Measurements from ENCODE around the gene ITGB3. TPM values are rescaled to one million over a fixed set of nuclear protein-coding genes. Genes with fewer than 3 reads are reported as not detected.
"Not testable (repeated sequence)": the region's sequence is repeated elsewhere in the genome, so short reads cannot be mapped to it uniquely, and the experiment has no call there.

Gene ITGB3
- total RNA-seq, 1 donor from 2014 or later, result 4.1 TPM

- TF ChIP-seq, protein P1, sequence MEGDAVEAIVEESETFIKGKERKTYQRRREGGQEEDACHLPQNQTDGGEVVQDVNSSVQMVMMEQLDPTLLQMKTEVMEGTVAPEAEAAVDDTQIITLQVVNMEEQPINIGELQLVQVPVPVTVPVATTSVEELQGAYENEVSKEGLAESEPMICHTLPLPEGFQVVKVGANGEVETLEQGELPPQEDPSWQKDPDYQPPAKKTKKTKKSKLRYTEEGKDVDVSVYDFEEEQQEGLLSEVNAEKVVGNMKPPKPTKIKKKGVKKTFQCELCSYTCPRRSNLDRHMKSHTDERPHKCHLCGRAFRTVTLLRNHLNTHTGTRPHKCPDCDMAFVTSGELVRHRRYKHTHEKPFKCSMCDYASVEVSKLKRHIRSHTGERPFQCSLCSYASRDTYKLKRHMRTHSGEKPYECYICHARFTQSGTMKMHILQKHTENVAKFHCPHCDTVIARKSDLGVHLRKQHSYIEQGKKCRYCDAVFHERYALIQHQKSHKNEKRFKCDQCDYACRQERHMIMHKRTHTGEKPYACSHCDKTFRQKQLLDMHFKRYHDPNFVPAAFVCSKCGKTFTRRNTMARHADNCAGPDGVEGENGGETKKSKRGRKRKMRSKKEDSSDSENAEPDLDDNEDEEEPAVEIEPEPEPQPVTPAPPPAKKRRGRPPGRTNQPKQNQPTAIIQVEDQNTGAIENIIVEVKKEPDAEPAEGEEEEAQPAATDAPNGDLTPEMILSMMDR (IDR thresholded peaks at IDR 0.05), result no peak
- H3K4me1 Mint-ChIP-seq, result peaks cover 32% of the 10 kb centered on the region
- intact Hi-C loops (cut with micrococcal nuclease), result loop anchor here (2.0 kb wide), 1 partner anchor 19 kb away; no protein-coding TSS in a partner anchor
- H3K27ac Mint-ChIP-seq, result no peak overlapping the region
- DNase-seq, result no peak
- no peak for ATAC-seq (ENCODE audit: low read depth)
- peaks cover 6% of the 10 kb centered on the region for H3K9me3 Mint-ChIP-seq
- CTCF ChIA-PET, result no interaction called here
- H3K36me3 Mint-ChIP-seq (ENCODE audit: low read depth), result no peaks in the 10 kb centered on the region
- no peak overlapping the region for H3K4me3 Mint-ChIP-seq
- POLR2A ChIA-PET, result no interaction called here
- no peaks in the 10 kb centered on the region for H3K27me3 Mint-ChIP-seq
These were observed 13.8 kb downstream of the ITGB3 start for GRCh38 chr17:47267354-47267828.

DNA sequence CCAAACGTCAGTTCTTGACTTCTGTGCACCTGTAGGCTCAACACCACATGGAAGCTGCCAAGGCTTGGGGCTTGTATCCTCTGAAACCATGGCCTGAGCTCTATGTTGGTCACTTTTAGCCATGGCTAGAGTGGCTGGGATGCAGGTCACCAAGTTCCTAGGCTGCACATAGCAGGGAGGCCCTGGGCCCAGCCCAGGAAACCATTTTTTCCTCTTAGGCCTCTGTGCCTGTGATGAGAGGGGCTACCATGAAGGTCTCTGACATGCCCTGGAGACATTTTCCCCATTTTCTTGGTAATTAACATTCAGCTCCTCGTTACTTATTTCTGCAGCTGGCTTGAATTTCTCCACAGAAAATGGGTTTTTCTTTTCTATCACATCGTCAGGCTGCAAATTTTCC, 15.3 kb downstream of the ITGB3 start:
- ATAC-seq (ENCODE audit: low read depth); H3K36me3 Mint-ChIP-seq (ENCODE audit: low read depth); H3K4me3 Mint-ChIP-seq; H3K27me3 Mint-ChIP-seq; H3K27ac Mint-ChIP-seq; H3K9me3 Mint-ChIP-seq; intact Hi-C loops (cut with micrococcal nuclease); DNase-seq: not testable (repeated sequence)
- POLR2A ChIA-PET, result interaction anchor here (0.6 kb wide), 1 partner anchor 169 kb away, joined by 3 read pairs; no protein-coding TSS in a partner anchor
- CTCF ChIA-PET, result interaction anchor here (1.2 kb wide), 1 partner anchor 47 kb away, joined by 3 read pairs; no protein-coding TSS in a partner anchor
- peaks cover 30% of the 10 kb centered on the region for H3K4me1 Mint-ChIP-seq

DNA sequence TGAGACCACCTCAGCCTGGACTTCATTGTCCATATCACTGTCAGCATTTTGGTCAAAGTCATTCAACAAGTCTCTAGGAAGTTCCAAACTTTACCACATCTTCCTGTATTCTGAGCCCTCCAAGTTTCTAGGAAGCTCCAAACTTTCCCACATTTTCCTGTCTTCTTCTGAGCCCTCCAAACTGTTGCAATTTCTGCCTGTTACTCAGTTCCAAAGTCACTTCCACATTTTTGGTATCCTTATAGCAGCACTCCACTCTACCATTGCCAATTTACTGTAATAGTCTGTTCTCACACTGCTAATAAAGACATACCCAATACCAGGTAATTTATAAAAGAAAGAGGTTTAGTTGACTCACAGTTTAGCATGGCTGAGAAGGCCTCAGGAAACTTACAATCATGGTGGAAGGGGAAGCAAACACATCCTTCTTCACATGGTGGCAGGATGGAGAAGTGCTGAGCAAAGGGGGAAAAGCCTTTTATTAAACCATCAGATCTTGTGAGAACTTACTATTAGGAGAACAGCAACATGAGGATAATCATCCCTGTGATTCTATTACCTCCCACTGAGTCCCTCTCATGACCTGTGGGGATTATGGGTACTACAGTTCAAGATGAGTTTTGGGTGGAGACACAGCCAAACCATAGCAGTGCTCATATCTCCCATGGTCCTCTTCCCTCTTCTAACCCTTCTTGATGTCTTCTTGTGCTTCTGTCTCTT, 16.1 kb downstream of the ITGB3 start:
- H3K36me3 Mint-ChIP-seq (ENCODE audit: low read depth); H3K27ac Mint-ChIP-seq; H3K4me3 Mint-ChIP-seq; intact Hi-C loops (cut with micrococcal nuclease); H3K27me3 Mint-ChIP-seq; ATAC-seq (ENCODE audit: low read depth); DNase-seq; H3K9me3 Mint-ChIP-seq: not testable (repeated sequence)
- peaks cover 30% of the 10 kb centered on the region for H3K4me1 Mint-ChIP-seq
- ChIA-PET CTCF (interaction anchor here (1.2 kb wide), 1 partner anchor 46 kb away, joined by 3 read pairs; no protein-coding TSS in a partner anchor), POLR2A (interaction anchor here (1.4 kb wide), 1 partner anchor 17 kb away, joined by 5 read pairs; no protein-coding TSS in a partner anchor)

DNA sequence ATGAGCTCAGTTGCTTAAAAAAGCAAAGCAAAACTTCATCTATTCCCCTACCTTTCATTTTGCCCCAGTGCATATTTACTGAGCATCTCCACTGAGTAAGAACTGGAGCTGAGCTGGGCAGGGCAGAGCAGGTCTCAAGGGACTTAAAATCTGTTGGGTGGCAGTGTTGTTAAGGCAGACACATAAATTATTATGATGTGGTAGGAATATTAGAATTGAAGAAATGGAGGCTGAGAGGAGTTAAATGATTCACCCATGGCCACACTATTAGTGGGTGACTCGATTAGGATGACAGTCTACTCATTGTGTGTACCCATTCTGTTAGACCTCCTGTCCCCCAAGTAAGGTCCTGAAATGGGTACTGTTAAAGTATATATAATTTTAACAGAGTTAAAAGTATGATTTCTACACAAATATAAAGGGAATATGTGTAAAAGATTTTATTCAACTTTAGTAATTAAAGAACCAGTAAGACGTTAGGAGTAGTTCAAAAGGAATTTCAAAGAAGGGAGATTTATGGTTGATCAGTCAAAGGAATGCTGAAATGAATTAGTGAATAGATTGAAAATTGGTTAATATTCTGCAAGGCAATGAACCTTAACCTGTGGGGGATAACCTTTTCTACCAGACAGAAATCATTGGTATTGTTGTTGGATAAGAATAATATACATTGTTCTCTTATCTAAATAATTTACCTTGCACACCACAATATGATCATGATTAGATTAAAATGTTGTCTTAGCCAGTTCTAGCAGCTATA, 17.5 kb downstream of the ITGB3 start:
- H3K27ac Mint-ChIP-seq, result no peak overlapping the region
- H3K27me3 Mint-ChIP-seq, result no peaks in the 10 kb centered on the region
- no peaks in the 10 kb centered on the region for H3K36me3 Mint-ChIP-seq (ENCODE audit: low read depth)
- intact Hi-C loops (cut with micrococcal nuclease), result no loop called here
- peaks cover 35% of the 10 kb centered on the region for H3K4me1 Mint-ChIP-seq
- ATAC-seq (ENCODE audit: low read depth) (peak; percentile 69), DNase-seq (no peak)
- TF ChIP-seq, protein P1 (IDR thresholded peaks at IDR 0.05), result no peak
- H3K4me3 Mint-ChIP-seq, result no peak overlapping the region
- POLR2A ChIA-PET, result interaction anchor here (0.9 to 1.4 kb wide), 2 partner anchors 16 kb away, joined by 3 to 5 read pairs; no protein-coding TSS in a partner anchor
- CTCF ChIA-PET, result interaction anchor here (0.7 kb wide), 1 partner anchor 34 kb away, joined by 3 read pairs; no protein-coding TSS in a partner anchor
- H3K9me3 Mint-ChIP-seq, result peaks cover 6% of the 10 kb centered on the region

DNA sequence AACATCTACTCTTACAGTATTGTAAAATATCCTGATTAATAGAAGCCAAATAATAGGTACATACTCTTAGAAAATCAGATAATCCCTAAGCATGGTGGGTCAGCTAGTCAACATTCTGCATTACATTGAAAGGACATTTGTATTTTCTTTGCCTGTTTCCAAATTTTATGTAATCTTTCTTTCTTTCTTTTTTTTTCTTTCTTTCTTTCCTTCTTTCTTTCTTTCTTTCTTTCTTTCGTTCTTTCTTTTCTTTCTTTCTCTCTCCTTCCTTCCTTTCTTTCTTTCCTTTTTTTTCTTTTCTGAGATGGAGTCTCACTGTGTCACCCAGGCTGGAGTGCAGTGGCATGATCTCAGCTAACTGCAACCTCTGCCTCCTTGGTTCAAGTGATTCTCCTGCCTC, 18.9 kb downstream of the ITGB3 start:
- H3K4me1 Mint-ChIP-seq, result peaks cover 41% of the 10 kb centered on the region
- ChIA-PET POLR2A (interaction anchor here (0.9 kb wide), 1 partner anchor 14 kb away, joined by 3 read pairs; no protein-coding TSS in a partner anchor), CTCF (interaction anchor here (0.7 kb wide), 1 partner anchor 46 kb away, joined by 3 read pairs; no protein-coding TSS in a partner anchor)
- H3K27me3 Mint-ChIP-seq, result no peaks in the 10 kb centered on the region
- peaks cover 6% of the 10 kb centered on the region for H3K9me3 Mint-ChIP-seq
- DNase-seq (no peak), ATAC-seq (ENCODE audit: low read depth) (no peak)
- TF ChIP-seq, protein P1 (IDR thresholded peaks at IDR 0.05), result no peak
- no peaks in the 10 kb centered on the region for H3K36me3 Mint-ChIP-seq (ENCODE audit: low read depth)
- H3K4me3 Mint-ChIP-seq, result no peak overlapping the region
- intact Hi-C loops (cut with micrococcal nuclease), result no loop called here
- H3K27ac Mint-ChIP-seq, result no peak overlapping the region

All from activated B cell treated with CpG ODN at 0.5 μM for 24 hours (primary cell).